HG03103 (cell line): ENCODE data around the gene SULT1A1.
"Not testable (repeated sequence)": the region's sequence is repeated elsewhere in the genome, so short reads cannot be mapped to it uniquely, and the experiment has no call there.

Experiments
- ATAC-seq: cut with Tn5 transposase; IDR thresholded peaks from one replicate; pipeline ENCODE4 v1.9.1; 2021; ENCODE audit warnings: low read depth; ENCODE audit not compliant: unreplicated experiment

The SULT1A1 gene

GRCh38 chr16:28592511-28592910, 17.3 kb downstream of the SULT1A1 start:
- ATAC-seq = no peak

GRCh38 chr16:28591355-28591754, 18.5 kb downstream of the SULT1A1 start:
- no peak for ATAC-seq

GRCh38 chr16:28590384-28591340, 19.2 kb downstream of the SULT1A1 start:
- no peak for ATAC-seq

GRCh38 chr16:28589930-28590329, 19.9 kb downstream of the SULT1A1 start:
- ATAC-seq = no peak

GRCh38 chr16:28589069-28589468, 20.8 kb downstream of the SULT1A1 start:
- no peak for ATAC-seq

GRCh38 chr16:28587386-28587785, 22.5 kb downstream of the SULT1A1 start:
- no peak for ATAC-seq

- no peak for ATAC-seq
Measured at GRCh38 chr16:28586466-28586865, 23.4 kb downstream of the SULT1A1 start.

GRCh38 chr16:28585674-28586073, 24.2 kb downstream of the SULT1A1 start:
- no peak for ATAC-seq

GRCh38 chr16:28580726-28581315, 29.0 kb downstream of the SULT1A1 start:
- ATAC-seq = no peak

GRCh38 chr16:28575446-28576109, 34.3 kb downstream of the SULT1A1 start:
- ATAC-seq = no peak

- ATAC-seq = no peak
Measured at GRCh38 chr16:28574925-28575324, 34.9 kb downstream of the SULT1A1 start.

GRCh38 chr16:28573738-28574718, 35.8 kb downstream of the SULT1A1 start:
- no peak for ATAC-seq

GRCh38 chr16:28572696-28573510, 36.9 kb downstream of the SULT1A1 start:
- ATAC-seq = no peak

GRCh38 chr16:28569968-28570752, 39.7 kb downstream of the SULT1A1 start:
- ATAC-seq = no peak

- ATAC-seq = no peak
Measured at GRCh38 chr16:28569021-28569420, 40.8 kb downstream of the SULT1A1 start.

- no peak for ATAC-seq
Measured at GRCh38 chr16:28567292-28567691, 42.6 kb downstream of the SULT1A1 start.

- not testable (repeated sequence) for ATAC-seq
Measured at GRCh38 chr16:28566233-28566925, 43.5 kb downstream of the SULT1A1 start.

- ATAC-seq = no peak
Measured at GRCh38 chr16:28563218-28563617, 46.6 kb downstream of the SULT1A1 start.
